HG03175 (cell line): ENCODE results near the gene TEX51.

Source experiments
- ATAC-seq: cut with Tn5 transposase; IDR thresholded peaks from one replicate; pipeline ENCODE4 v1.9.1; 2021; ENCODE audit warnings: mild to moderate bottlenecking, moderate library complexity; ENCODE audit not compliant: unreplicated experiment

TEX51 gene

GRCh38 chr2:126911111-126911796 lies 12.6 kb downstream of the TEX51 start:
- ATAC-seq: no peak

- no peak for ATAC-seq
Measured at GRCh38 chr2:126912201-126912600, 13.5 kb downstream of the TEX51 start.

- ATAC-seq: no peak
Measured at GRCh38 chr2:126913329-126913728, 14.6 kb downstream of the TEX51 start.

- no peak for ATAC-seq
Measured at GRCh38 chr2:126913881-126914615, 15.4 kb downstream of the TEX51 start.

GRCh38 chr2:126914811-126915500 lies 16.3 kb downstream of the TEX51 start:
- ATAC-seq: no peak

GRCh38 chr2:126915903-126916302 lies 17.2 kb downstream of the TEX51 start:
- no peak for ATAC-seq

- no peak for ATAC-seq
Measured at GRCh38 chr2:126916744-126917143, 18.1 kb downstream of the TEX51 start.

GRCh38 chr2:126921066-126921465 lies 22.4 kb downstream of the TEX51 start:
- no peak for ATAC-seq

- no peak for ATAC-seq
Measured at GRCh38 chr2:126930970-126931590, 32.4 kb downstream of the TEX51 start.

GRCh38 chr2:126932529-126932928 lies 33.8 kb downstream of the TEX51 start:
- ATAC-seq: no peak

- no peak for ATAC-seq
Measured at GRCh38 chr2:126932966-126933710, 34.4 kb downstream of the TEX51 start.

GRCh38 chr2:126933711-126934091 lies 35.0 kb downstream of the TEX51 start:
- no peak for ATAC-seq

GRCh38 chr2:126934809-126935208 lies 36.1 kb downstream of the TEX51 start:
- no peak for ATAC-seq

GRCh38 chr2:126935774-126936173 lies 37.1 kb downstream of the TEX51 start:
- ATAC-seq: peak; percentile 71

GRCh38 chr2:126936219-126936723 lies 37.6 kb downstream of the TEX51 start:
- ATAC-seq: no peak

- no peak for ATAC-seq
Measured at GRCh38 chr2:126940331-126940730, 41.6 kb downstream of the TEX51 start.

GRCh38 chr2:126942427-126943203 lies 43.9 kb downstream of the TEX51 start:
- no peak for ATAC-seq

- ATAC-seq: no peak
Measured at GRCh38 chr2:126943612-126944348, 45.1 kb downstream of the TEX51 start.

- ATAC-seq: no peak
Measured at GRCh38 chr2:126945118-126945517, 46.4 kb downstream of the TEX51 start.
